GM12865 (cell line): ENCODE results near the gene CHMP4B.

Experiments
- DNase-seq: peaks from one replicate; pipeline ENCODE4 v3.0.0; 2010; ENCODE audit warnings: low read depth
- H3K4me3 ChIP-seq: 2 replicates; pipeline ENCODE4 v1.5.1; 2011; ENCODE audit warnings: mild to moderate bottlenecking, low read depth, low read length, control low read depth
- CTCF ChIP-seq: IDR thresholded peaks from 2 replicates; pipeline ENCODE4 v1.5.1; 2011; ENCODE audit warnings: low read length, control low read depth, low read depth, inconsistent platforms; ENCODE audit not compliant: insufficient read depth; ENCODE audit errors: missing control alignments

CHMP4B gene

DNA sequence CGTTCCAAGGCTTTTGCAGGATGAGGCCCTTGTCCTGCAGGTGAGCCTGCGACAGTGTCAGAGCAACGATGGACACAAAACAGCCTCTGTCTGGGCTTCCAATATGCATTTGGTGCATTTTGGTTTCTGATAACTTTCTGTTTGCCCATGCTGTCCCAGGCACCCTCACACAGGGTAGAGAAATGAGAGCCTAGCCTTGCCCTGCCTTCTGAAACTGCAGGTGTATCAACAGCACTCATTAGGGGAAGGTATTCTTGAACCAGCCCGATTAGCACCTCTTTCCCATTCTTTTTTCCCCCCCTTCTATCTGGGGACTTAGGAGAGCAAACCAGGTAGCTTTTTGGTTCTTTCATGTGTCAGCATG, 30.3 kb downstream of the CHMP4B start:
- no peak overlapping the region for H3K4me3 ChIP-seq
- no peak for TF ChIP-seq CTCF

GRCh38 chr20:33842346-33842745, 31.2 kb downstream of the CHMP4B start:
- no peak for TF ChIP-seq CTCF
- DNase-seq, result no peak
- H3K4me3 ChIP-seq, result no peak overlapping the region

More for the DNA sequence above, 30.3 kb downstream of the CHMP4B start:
- DNase-seq, result no peak

- no peak overlapping the region for H3K4me3 ChIP-seq
- no peak for TF ChIP-seq CTCF
- DNase-seq, result no peak
Observed at GRCh38 chr20:33843050-33843449, 31.9 kb downstream of the CHMP4B start.

GRCh38 chr20:33843854-33844253, 32.7 kb downstream of the CHMP4B start:
- H3K4me3 ChIP-seq, result no peak overlapping the region
- DNase-seq, result peak; percentile 61
- no peak for TF ChIP-seq CTCF

DNA sequence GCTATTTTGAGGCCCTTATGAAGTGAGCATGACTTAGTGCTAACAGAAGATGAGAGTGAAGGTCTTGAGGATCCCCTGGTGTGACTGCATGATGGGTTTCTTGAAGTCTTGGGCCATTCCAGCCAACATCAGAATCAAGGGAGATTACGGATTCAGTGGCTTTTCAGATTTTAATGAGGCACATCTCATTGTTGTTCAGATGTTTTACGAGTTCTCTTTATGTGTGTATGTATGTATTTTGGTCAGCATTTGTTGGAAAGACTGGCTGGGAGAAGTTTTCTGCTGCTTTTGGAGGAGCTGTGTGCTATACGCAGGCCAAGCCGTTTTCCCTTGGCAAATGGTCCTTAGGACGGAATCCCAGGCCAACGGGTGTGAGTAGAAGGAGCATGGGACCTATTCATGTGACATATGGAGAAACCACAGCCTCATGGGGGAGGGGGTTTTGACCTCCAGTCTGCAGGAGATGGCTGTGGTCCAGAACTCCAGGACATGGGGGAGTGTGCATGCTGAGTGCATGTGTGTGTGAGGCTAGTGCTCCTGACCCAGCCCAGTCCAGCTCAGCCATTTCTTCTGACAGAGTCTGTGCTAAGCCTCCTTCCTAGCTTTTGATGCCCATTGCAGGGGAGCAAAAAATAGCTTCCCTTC, 35.3 kb downstream of the CHMP4B start:
- TF ChIP-seq CTCF, result no peak
- no peak for DNase-seq
- no peak overlapping the region for H3K4me3 ChIP-seq

DNA sequence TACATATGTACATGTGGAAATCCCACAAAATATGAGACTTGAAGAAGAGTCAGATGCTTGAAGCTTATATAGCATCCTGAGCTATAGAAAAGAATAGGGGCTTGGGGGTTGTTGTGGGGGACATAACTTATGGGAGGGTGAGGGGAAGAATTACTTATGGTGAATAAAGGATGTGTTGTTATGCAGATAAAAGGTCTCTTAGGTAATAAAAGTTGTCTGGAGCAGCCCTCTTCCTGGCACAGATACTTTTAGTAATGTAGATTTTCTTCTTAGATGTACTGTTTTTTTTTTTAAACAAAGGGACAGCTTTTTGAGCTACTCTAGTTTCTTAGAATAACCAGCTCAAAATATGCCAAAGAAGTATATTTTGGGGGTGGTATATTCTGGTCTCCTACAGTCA, 35.9 kb downstream of the CHMP4B start:
- no peak for DNase-seq
- TF ChIP-seq CTCF, result no peak
- no peak overlapping the region for H3K4me3 ChIP-seq

DNA sequence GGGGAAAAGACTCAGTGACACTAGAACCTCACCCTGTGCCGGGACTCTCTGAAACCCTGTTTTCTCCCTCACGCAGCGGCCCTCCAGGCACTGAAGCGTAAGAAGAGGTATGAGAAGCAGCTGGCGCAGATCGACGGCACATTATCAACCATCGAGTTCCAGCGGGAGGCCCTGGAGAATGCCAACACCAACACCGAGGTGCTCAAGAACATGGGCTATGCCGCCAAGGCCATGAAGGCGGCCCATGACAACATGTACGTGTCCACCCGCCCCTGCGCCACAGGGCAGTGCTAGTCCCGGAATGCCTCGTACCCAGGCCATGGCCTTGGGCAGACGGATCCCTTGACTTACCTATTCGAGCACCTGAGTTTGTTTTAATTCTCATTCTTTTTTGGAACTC, 37.2 kb downstream of the CHMP4B start:
- no peak for DNase-seq
- no peak for TF ChIP-seq CTCF
- H3K4me3 ChIP-seq, result no peak overlapping the region
